A673 (cell line): ENCODE measurements around the gene TDRD15.

ENCODE experiments used
- EZH2 ChIP-seq: fragments of 200-600 bp; sonication (generic); IDR thresholded peaks from 2 replicates; pipeline ENCODE4 v1.6.1; 2017; ENCODE audit warnings: borderline replicate concordance, low read depth, mild to moderate bottlenecking, mixed read lengths, antibody characterized with exemption, low read length; ENCODE audit not compliant: poor library complexity, severe bottlenecking
- TF ChIP-seq, protein P1 (sequence below): fragments of 300-800, 200-600 bp; sonication (generic); conservative IDR thresholded peaks from 2 replicates; pipeline ENCODE4 v1.5.1; 2017; ENCODE audit warnings: low read depth, mild to moderate bottlenecking, antibody characterized with exemption, low read length, moderate library complexity, mixed read lengths

DNA sequence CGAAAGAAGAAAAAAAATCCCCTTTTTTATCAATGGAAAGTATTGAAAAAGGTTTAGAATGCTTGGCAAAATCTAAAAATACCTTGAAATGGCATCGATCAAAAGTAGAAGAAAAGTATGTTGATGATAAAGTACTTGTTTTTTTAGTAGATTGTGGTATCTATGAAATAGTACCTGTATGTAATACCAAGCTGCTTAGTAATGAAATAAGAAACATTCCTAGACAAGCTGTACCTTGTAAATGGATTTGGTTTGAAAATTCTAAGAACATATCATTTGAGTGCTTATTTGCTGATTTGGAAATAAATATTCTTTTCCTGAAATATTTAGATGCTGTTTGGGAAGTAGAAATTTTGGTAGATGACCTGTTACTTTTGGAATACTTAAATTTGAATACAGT is 18.4 kb downstream of the TDRD15 start:
- TF ChIP-seq, protein P1, sequence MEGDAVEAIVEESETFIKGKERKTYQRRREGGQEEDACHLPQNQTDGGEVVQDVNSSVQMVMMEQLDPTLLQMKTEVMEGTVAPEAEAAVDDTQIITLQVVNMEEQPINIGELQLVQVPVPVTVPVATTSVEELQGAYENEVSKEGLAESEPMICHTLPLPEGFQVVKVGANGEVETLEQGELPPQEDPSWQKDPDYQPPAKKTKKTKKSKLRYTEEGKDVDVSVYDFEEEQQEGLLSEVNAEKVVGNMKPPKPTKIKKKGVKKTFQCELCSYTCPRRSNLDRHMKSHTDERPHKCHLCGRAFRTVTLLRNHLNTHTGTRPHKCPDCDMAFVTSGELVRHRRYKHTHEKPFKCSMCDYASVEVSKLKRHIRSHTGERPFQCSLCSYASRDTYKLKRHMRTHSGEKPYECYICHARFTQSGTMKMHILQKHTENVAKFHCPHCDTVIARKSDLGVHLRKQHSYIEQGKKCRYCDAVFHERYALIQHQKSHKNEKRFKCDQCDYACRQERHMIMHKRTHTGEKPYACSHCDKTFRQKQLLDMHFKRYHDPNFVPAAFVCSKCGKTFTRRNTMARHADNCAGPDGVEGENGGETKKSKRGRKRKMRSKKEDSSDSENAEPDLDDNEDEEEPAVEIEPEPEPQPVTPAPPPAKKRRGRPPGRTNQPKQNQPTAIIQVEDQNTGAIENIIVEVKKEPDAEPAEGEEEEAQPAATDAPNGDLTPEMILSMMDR: no peak
- no peak for TF ChIP-seq EZH2
